22Rv1 (cell line): ENCODE data around the gene SMTNL2.

Experiments used
- ZFX ChIP-seq: fragments of 450-650 bp; IDR thresholded peaks from 2 replicates; pipeline ENCODE4 v1.6.1; 2017; ENCODE audit warnings: antibody characterized with exemption, borderline replicate concordance
- TF ChIP-seq, protein P1 (sequence below): fragments of 450-650 bp; IDR thresholded peaks from 2 replicates; pipeline ENCODE4 v1.5.1; 2017; ENCODE audit warnings: mild to moderate bottlenecking

DNA sequence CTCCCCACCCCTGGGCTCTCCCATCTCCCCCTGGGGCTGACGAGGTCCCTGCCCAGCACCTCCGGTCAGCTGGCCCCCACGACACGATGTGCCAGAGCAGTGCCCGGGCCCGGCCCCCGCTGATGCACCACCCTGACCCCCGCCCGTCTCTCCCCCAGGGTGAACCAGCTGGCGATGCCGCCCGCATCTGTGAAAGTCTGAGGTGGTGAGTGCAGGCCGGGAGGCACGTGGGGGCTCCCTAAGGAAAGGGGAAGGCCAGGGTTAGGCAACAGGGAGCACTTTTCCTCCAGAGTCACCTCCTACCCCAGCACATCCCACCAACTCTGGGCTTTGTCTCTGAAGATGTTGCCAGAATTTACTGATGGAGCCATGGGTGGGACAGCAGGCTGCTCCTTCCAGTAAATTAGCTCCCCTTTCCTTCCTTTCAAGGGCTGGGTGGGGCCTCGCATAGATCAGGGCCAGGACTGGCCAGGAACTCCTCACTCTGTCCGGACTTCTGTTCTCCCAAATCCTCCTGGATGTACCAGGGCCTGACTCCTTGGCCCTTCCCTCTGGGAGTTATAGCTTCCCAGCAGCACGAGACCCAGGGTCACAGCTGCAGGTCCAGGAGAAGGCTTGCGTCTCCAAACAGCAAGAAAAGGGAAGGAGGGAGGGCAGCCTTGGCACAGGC is 47.5 kb upstream of the SMTNL2 start:
- TF ChIP-seq, protein P1, sequence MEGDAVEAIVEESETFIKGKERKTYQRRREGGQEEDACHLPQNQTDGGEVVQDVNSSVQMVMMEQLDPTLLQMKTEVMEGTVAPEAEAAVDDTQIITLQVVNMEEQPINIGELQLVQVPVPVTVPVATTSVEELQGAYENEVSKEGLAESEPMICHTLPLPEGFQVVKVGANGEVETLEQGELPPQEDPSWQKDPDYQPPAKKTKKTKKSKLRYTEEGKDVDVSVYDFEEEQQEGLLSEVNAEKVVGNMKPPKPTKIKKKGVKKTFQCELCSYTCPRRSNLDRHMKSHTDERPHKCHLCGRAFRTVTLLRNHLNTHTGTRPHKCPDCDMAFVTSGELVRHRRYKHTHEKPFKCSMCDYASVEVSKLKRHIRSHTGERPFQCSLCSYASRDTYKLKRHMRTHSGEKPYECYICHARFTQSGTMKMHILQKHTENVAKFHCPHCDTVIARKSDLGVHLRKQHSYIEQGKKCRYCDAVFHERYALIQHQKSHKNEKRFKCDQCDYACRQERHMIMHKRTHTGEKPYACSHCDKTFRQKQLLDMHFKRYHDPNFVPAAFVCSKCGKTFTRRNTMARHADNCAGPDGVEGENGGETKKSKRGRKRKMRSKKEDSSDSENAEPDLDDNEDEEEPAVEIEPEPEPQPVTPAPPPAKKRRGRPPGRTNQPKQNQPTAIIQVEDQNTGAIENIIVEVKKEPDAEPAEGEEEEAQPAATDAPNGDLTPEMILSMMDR = no peak
- no peak for TF ChIP-seq ZFX
